NB4 (cell line): ENCODE measurements around the gene DLG1.

ENCODE experiments used
- POLR2A ChIP-seq: IDR thresholded peaks from 2 replicates; pipeline ENCODE4 v1.6.1; 2011; ENCODE audit warnings: mild to moderate bottlenecking; ENCODE audit not compliant: insufficient read length; ENCODE audit errors: extremely low read depth
- TF ChIP-seq, protein P1 (sequence below): IDR thresholded peaks from one replicate; pipeline ENCODE4 v1.5.1; 2012; ENCODE audit warnings: low read depth, low read length
- TF ChIP-seq, protein P2 (sequence below): IDR thresholded peaks from 2 replicates; pipeline ENCODE4 v1.6.1; 2011; ENCODE audit warnings: low read depth, low read length

DNA sequence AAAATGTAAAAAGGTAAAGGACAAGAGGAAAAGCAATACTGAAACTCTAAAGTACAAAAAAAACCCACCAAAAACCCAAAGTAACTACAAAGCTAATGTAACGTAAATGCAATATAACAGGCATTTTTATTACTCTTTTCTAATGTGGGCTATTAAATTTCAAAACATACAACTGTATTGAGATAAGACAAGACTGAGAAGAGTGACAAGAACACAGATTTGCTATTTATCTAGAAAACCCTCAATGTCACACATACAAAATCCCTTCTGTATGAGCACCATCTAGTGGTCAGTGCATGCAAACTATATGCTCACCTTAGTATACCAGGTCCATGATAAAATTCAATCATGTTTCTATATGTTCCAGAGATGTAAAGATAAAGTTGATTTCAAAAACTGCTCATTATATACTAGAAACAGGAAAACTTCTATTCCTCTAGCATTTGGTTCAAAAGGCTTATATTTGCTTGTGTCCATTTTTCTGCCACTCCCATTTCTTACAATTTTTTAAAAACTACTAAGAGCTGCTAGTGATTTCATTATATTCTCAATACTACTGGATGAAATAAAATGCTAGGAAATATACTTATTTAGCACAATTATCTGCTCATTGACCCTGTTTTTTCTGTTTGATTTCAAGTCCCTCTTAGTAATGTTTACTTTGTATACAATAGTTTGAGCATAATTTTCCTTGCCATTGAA lies 111.4 kb downstream of the DLG1 start:
- TF ChIP-seq, protein P1, sequence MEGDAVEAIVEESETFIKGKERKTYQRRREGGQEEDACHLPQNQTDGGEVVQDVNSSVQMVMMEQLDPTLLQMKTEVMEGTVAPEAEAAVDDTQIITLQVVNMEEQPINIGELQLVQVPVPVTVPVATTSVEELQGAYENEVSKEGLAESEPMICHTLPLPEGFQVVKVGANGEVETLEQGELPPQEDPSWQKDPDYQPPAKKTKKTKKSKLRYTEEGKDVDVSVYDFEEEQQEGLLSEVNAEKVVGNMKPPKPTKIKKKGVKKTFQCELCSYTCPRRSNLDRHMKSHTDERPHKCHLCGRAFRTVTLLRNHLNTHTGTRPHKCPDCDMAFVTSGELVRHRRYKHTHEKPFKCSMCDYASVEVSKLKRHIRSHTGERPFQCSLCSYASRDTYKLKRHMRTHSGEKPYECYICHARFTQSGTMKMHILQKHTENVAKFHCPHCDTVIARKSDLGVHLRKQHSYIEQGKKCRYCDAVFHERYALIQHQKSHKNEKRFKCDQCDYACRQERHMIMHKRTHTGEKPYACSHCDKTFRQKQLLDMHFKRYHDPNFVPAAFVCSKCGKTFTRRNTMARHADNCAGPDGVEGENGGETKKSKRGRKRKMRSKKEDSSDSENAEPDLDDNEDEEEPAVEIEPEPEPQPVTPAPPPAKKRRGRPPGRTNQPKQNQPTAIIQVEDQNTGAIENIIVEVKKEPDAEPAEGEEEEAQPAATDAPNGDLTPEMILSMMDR: peak; percentile 55
- TF ChIP-seq, protein P2, sequence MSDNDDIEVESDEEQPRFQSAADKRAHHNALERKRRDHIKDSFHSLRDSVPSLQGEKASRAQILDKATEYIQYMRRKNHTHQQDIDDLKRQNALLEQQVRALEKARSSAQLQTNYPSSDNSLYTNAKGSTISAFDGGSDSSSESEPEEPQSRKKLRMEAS: no peak
- TF ChIP-seq POLR2A: no peak
